PC-3 (cell line): ENCODE data around the gene RRBP1. TPM values are rescaled to one million over a fixed set of nuclear protein-coding genes. Genes with fewer than 3 reads are reported as not detected.
A peak's percentile ranks its signal among the peaks of the same experiment; 100 is the strongest.

Experiments used
- ATAC-seq: fragments of 200-7000 bp; cut with Tn5 transposase; 2 replicates; pipeline ENCODE4 v1.9.1; 2020; ENCODE audit warnings: mild to moderate bottlenecking, moderate library complexity
- BruUV-seq: library from RNA; stranded (reverse); fragments of 400-500 nt; replicated peaks from 2 replicates; lab custom pipeline; 2021; lab: Mats Ljungman, UMichigan
- CTCF ChIA-PET: fragments of 300-600 bp; sonication (Branson Sonifier 250); formaldehyde crosslinking; loops from one replicate; lab custom pipeline; 2022; ENCODE audit warnings: antibody characterized with exemption; lab: Charles Lee
- POLR2A ChIA-PET: fragments of 300-600 bp; sonication (Branson Sonifier 250); formaldehyde crosslinking; loops from one replicate; lab custom pipeline; 2022; ENCODE audit warnings: antibody characterized with exemption; ENCODE audit not compliant: unreplicated experiment; lab: Charles Lee
- DNase-seq: peaks from one replicate; pipeline ENCODE4 v3.0.0-alpha.2; 2015
- H2AFZ ChIP-seq: fragments of 300-600 bp; sonication (generic); 2 replicates; pipeline ENCODE4 v1.6.0; 2016; ENCODE audit warnings: antibody characterized with exemption, low read length
- H3F3A ChIP-seq: fragments of 300-600 bp; sonication (generic); one replicate; pipeline ENCODE4 v1.6.0; 2017; ENCODE audit warnings: antibody characterized with exemption, low read length, control low read depth, mild to moderate bottlenecking; ENCODE audit not compliant: unreplicated experiment
- H3K27ac ChIP-seq: fragments of 300-600 bp; sonication (generic); 2 replicates; pipeline ENCODE4 v1.5.1; 2016; ENCODE audit warnings: mild to moderate bottlenecking, low read length
- H3K27me3 ChIP-seq: fragments of 300-600 bp; sonication (generic); 2 replicates; pipeline ENCODE4 v1.6.1; 2016; ENCODE audit warnings: low read length, mixed read lengths
- H3K36me3 ChIP-seq: fragments of 300-600 bp; sonication (generic); 2 replicates; pipeline ENCODE4 v1.6.1; 2016; ENCODE audit warnings: low read depth, mixed run types, low read length, mixed read lengths
- H3K4me1 ChIP-seq: fragments of 300-600 bp; sonication (generic); 2 replicates; pipeline ENCODE4 v1.5.1; 2016; ENCODE audit warnings: low read length; ENCODE audit not compliant: insufficient read depth
- H3K4me2 ChIP-seq: fragments of 300-600 bp; sonication (generic); 2 replicates; pipeline ENCODE4 v1.6.0; 2016; ENCODE audit warnings: low read length
- H3K4me3 ChIP-seq: fragments of 300-600 bp; sonication (generic); 2 replicates; pipeline ENCODE4 v1.5.1; 2016; ENCODE audit warnings: mild to moderate bottlenecking, low read length, mixed read lengths
- H3K79me2 ChIP-seq: fragments of 300-600 bp; sonication (generic); 2 replicates; pipeline ENCODE4 v1.6.1; 2017; ENCODE audit warnings: low read length, mixed read lengths
- H3K9ac ChIP-seq: fragments of 300-600 bp; sonication (generic); 2 replicates; pipeline ENCODE4 v1.6.0; 2016; ENCODE audit warnings: mild to moderate bottlenecking, low read length
- H3K9me2 ChIP-seq: fragments of 300-600 bp; sonication (generic); replicated peaks from 2 replicates; pipeline ENCODE4 v1.6.1; 2016; ENCODE audit warnings: mixed run types, low read length, mixed read lengths
- H3K9me3 ChIP-seq: fragments of 300-600 bp; sonication (generic); 2 replicates; pipeline ENCODE4 v1.6.1; 2016; ENCODE audit warnings: low read length, mixed read lengths
- H4K20me1 ChIP-seq: fragments of 300-600 bp; sonication (generic); 2 replicates; pipeline ENCODE4 v1.6.1; 2016; ENCODE audit warnings: low read length, mixed read lengths
- CTCF ChIP-seq: fragments of 300-600 bp; sonication (generic); conservative IDR thresholded peaks from 2 replicates; pipeline ENCODE4 v1.5.1; 2017; ENCODE audit warnings: antibody characterized with exemption, low read depth, mild to moderate bottlenecking, low read length
- EZH2 ChIP-seq: fragments of 300-600 bp; sonication (generic); IDR thresholded peaks from one replicate; pipeline ENCODE4 v1.6.1; 2017; ENCODE audit warnings: antibody characterized with exemption, mild to moderate bottlenecking, low read length; ENCODE audit not compliant: unreplicated experiment
- EZH2phosphoT487 ChIP-seq: fragments of 300-600 bp; sonication (generic); IDR thresholded peaks from 2 replicates; pipeline ENCODE4 v1.6.1; 2018; ENCODE audit warnings: mild to moderate bottlenecking, antibody characterized with exemption, low read length, borderline replicate concordance
- intact Hi-C: fragments of 100-400 bp; cut with micrococcal nuclease; formaldehyde crosslinking; loops from 2 replicates; pipeline ENCODE4 v1.9.0; 2023
- total RNA-seq: library from RNA; depleted of rRNA; stranded (reverse); fragments of >200 nt; gene quantifications from 2 replicates; pipeline ENCODE4 v1.2.3, GENCODE V29; 2014

The RRBP1 gene
- total RNA-seq, 1 experiment from 2014 or later, result 176 TPM

- POLR2A ChIA-PET, result interaction anchor here (0.8 kb wide), 1 partner anchor 9 kb away, joined by 3 read pairs; no protein-coding TSS in a partner anchor
- DNase-seq (no peak), ATAC-seq (peak; percentile 7)
- Histone ChIP-seq H3K27ac (no peak overlapping the region), H3K9me2 (no peaks in the 10 kb centered on the region), H3F3A (no peaks in the 10 kb centered on the region), H4K20me1 (no peaks in the 10 kb centered on the region), H3K4me3 (no peak overlapping the region), H3K9me3 (no peaks in the 10 kb centered on the region), H3K4me1 (no peaks in the 10 kb centered on the region), H3K9ac (no peak overlapping the region), H2AFZ (no peak overlapping the region), H3K36me3 (peaks cover 55% of the 10 kb centered on the region), H3K79me2 (no peaks in the 10 kb centered on the region), H3K27me3 (no peaks in the 10 kb centered on the region), H3K4me2 (no peak overlapping the region)
- TF ChIP-seq EZH2phosphoT487 (no peak), EZH2 (no peak)
- intact Hi-C loops, result loop anchor here (1.0 kb wide), 1 partner anchor 113 kb away; no protein-coding TSS in a partner anchor
- BruUV-seq, result no TSS peak
- CTCF ChIA-PET, result interaction anchor here (0.9 to 1.1 kb wide), 2 partner anchors 81 to 113 kb away, joined by 3 to 7 read pairs; no protein-coding TSS in a partner anchor
Measured at GRCh38 chr20:17617868-17618672, 64.0 kb downstream of the RRBP1 start.

GRCh38 chr20:17617212-17617867 lies 64.7 kb downstream of the RRBP1 start:
- no peaks in the 10 kb centered on the region for H3K79me2 ChIP-seq
- no peaks in the 10 kb centered on the region for H3K9me2 ChIP-seq
- no peaks in the 10 kb centered on the region for H3K27me3 ChIP-seq
- no peak overlapping the region for H3K9ac ChIP-seq
- no peak overlapping the region for H3K27ac ChIP-seq
- no peak overlapping the region for H3K4me2 ChIP-seq
- peak; percentile 53 for DNase-seq
- no peaks in the 10 kb centered on the region for H3F3A ChIP-seq
- TF ChIP-seq EZH2 (no peak), CTCF (peak; percentile 84), EZH2phosphoT487 (no peak)
- no peak overlapping the region for H2AFZ ChIP-seq
- no peaks in the 10 kb centered on the region for H3K4me1 ChIP-seq
- intact Hi-C loops, result loop anchor here (1.0 kb wide), 1 partner anchor 112 kb away; no protein-coding TSS in a partner anchor
- POLR2A ChIA-PET, result no interaction called here
- H3K9me3 ChIP-seq, result no peaks in the 10 kb centered on the region
- H3K36me3 ChIP-seq, result peaks cover 55% of the 10 kb centered on the region
- no TSS peak for BruUV-seq
- H4K20me1 ChIP-seq, result no peaks in the 10 kb centered on the region
- peak; percentile 53 for ATAC-seq
- CTCF ChIA-PET, result interaction anchor here (0.9 to 1.1 kb wide), 2 partner anchors 81 to 112 kb away, joined by 3 to 7 read pairs; no protein-coding TSS in a partner anchor
- H3K4me3 ChIP-seq, result no peak overlapping the region

GRCh38 chr20:17616480-17617211 lies 65.4 kb downstream of the RRBP1 start:
- Histone ChIP-seq H3K9me2 (no peaks in the 10 kb centered on the region), H3K27ac (no peak overlapping the region), H3K27me3 (no peaks in the 10 kb centered on the region), H3K4me1 (no peaks in the 10 kb centered on the region), H3K36me3 (peaks cover 53% of the 10 kb centered on the region), H3K4me3 (no peak overlapping the region), H3K79me2 (no peaks in the 10 kb centered on the region), H3K4me2 (no peak overlapping the region), H3F3A (no peaks in the 10 kb centered on the region), H3K9ac (no peak overlapping the region), H4K20me1 (no peaks in the 10 kb centered on the region), H2AFZ (no peak overlapping the region), H3K9me3 (no peaks in the 10 kb centered on the region)
- DNase-seq (no peak), ATAC-seq (no peak)
- intact Hi-C loops, result loop anchor here (1.0 kb wide), 1 partner anchor 111 kb away; no protein-coding TSS in a partner anchor
- ChIA-PET CTCF (no interaction called here), POLR2A (no interaction called here)
- BruUV-seq, result no TSS peak
- TF ChIP-seq CTCF, result no peak
- TF ChIP-seq EZH2phosphoT487, result no peak
- TF ChIP-seq EZH2, result no peak
